Measurements from ENCODE around the gene PRPF6. TPM values are rescaled to one million over a fixed set of nuclear protein-coding genes. Genes with fewer than 3 reads are reported as not detected.

Gene PRPF6
- total and polyA plus RNA-seq, 2 of the 13 experiments (the other 11 are each of a cell fraction or from before 2014, with no cell fraction given), result 63.7 to 101 TPM

GRCh38 chr20:63978319-63979228, 2.4 kb upstream of the PRPF6 start (continued):
- TF ChIP-seq ZNF629 (CRISPR knock-in tag; conservative IDR thresholded peaks at IDR 0.05), result peak; percentile 67
- TF ChIP-seq ZNF275 (CRISPR knock-in tag; IDR thresholded peaks at IDR 0.05; ENCODE audit: borderline replicate concordance), result peak; percentile 88; the same call in 1 of the 2 replicates
- TF ChIP-seq NFE2L1 (CRISPR knock-in tag; IDR thresholded peaks at IDR 0.05; ENCODE audit: borderline replicate concordance), result 0 out of 2 replicates have a peak, but pooled peaks have one; percentile 45
- TF ChIP-seq DMTF1 (CRISPR knock-in tag; IDR thresholded peaks at IDR 0.05), result no peak
- TF ChIP-seq ZNF747 (CRISPR knock-in tag; IDR thresholded peaks at IDR 0.05; ENCODE audit: borderline replicate concordance), result peak; percentile 50
- no peak for TF ChIP-seq ZNF207 (IDR thresholded peaks at IDR 0.05; ENCODE audit: borderline replicate concordance)
- TF ChIP-seq PATZ1 (CRISPR knock-in tag; IDR thresholded peaks at IDR 0.05), result peak; percentile 99
- peak; percentile 88; the same call in 1 of the 2 replicates for TF ChIP-seq RXRA (CRISPR knock-in tag; IDR thresholded peaks at IDR 0.05)
- TF ChIP-seq SNAPC5 (CRISPR knock-in tag; IDR thresholded peaks at IDR 0.05; ENCODE audit: borderline replicate concordance), result no peak
- peak; percentile 82 for TF ChIP-seq ZC3H13 (CRISPR knock-in tag; IDR thresholded peaks at IDR 0.05)
- TF ChIP-seq ZBED4 (CRISPR knock-in tag; IDR thresholded peaks at IDR 0.05; ENCODE audit: borderline replicate concordance), result peak; percentile 85
- TF ChIP-seq ZNF296 (CRISPR knock-in tag; conservative IDR thresholded peaks at IDR 0.05), result 0 out of 2 replicates have a peak, but pooled peaks have one; percentile 67
- TF ChIP-seq ZZZ3 (CRISPR knock-in tag; IDR thresholded peaks at IDR 0.05; ENCODE audit: borderline replicate concordance), result 0 out of 2 replicates have a peak, but pooled peaks have one; percentile 64
- TF ChIP-seq AGO2 (optimal IDR thresholded peaks at IDR 0.05; ENCODE audit: low read depth, low read length), result peak; percentile 85
- peak; percentile 76 for TF ChIP-seq TEAD3 (CRISPR knock-in tag; optimal IDR thresholded peaks at IDR 0.05; ENCODE audit: borderline replicate concordance)
- peak; percentile 99 for TF ChIP-seq HIVEP1 (CRISPR knock-in tag; IDR thresholded peaks at IDR 0.05)
- TF ChIP-seq ZNF737 (CRISPR knock-in tag; IDR thresholded peaks at IDR 0.05; ENCODE audit: borderline replicate concordance), result 0 out of 2 replicates have a peak, but pooled peaks have one; percentile 23
- TF ChIP-seq PHF20 (CRISPR knock-in tag; IDR thresholded peaks at IDR 0.05), result peak; percentile 83

Measured in HepG2 (cell line).